WERI-Rb-1 (cell line): ENCODE measurements around the gene RCSD1.

ENCODE experiments used
- DNase-seq: peaks from one replicate; pipeline ENCODE4 v3.0.0-alpha.2; 2020
- H3K27ac ChIP-seq: fragments of 250-450 bp; sonication (Bioruptor Pico); 2 replicates; pipeline ENCODE4 v1.5.1; 2020; ENCODE audit warnings: mild to moderate bottlenecking, moderate library complexity
- H3K27me3 ChIP-seq: fragments of 250-450 bp; sonication (Bioruptor Pico); 2 replicates; pipeline ENCODE4 v1.5.1; 2021; ENCODE audit warnings: mild to moderate bottlenecking, low read depth, moderate library complexity; ENCODE audit not compliant: insufficient read depth, severe bottlenecking
- H3K36me3 ChIP-seq: fragments of 250-450 bp; sonication (Bioruptor Pico); 2 replicates; pipeline ENCODE4 v1.5.1; 2020; ENCODE audit warnings: mild to moderate bottlenecking, moderate library complexity
- H3K4me3 ChIP-seq: 2 replicates; pipeline ENCODE4 v1.5.1; 2011; ENCODE audit warnings: low read depth, mild to moderate bottlenecking, control low read depth, low read length
- H3K9me3 ChIP-seq: fragments of 250-450 bp; sonication (Bioruptor Pico); 2 replicates; pipeline ENCODE4 v1.5.1; 2021; ENCODE audit warnings: mild to moderate bottlenecking, moderate library complexity; ENCODE audit not compliant: severe bottlenecking
- TF ChIP-seq, protein P1 (sequence below): IDR thresholded peaks from 2 replicates; pipeline ENCODE4 v1.5.1; 2011; ENCODE audit warnings: low read depth, mild to moderate bottlenecking, control low read depth, inconsistent platforms, low read length

Gene RCSD1

DNA sequence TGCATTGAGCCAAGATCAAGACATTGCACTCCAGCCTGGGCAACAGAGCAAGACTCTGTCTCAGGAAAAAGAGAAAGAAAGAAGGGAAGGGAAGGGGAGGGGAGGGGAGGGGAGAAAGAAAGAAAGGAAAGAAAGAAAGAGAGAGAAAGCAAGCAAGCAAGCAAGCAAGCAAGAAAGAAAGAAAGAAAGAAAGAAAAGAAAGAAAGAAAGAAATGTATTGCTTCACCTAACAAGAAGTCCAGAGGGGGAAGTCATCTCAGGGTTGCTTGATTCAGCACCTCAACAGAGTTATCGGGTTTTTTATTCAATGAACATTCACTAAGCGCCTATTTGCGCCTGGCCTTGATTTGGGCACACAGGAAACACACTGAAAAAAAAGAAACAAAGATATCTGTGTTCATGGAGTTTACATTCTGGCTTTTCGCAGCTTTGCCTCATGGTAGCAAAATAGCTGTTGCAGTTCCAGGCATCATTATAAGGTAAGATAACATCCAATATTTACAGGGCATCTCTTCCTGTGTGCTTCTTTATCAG, 8.2 kb upstream of the RCSD1 start:
- H3K4me3 ChIP-seq = no peak overlapping the region
- DNase-seq = no peak
- TF ChIP-seq, protein P1, sequence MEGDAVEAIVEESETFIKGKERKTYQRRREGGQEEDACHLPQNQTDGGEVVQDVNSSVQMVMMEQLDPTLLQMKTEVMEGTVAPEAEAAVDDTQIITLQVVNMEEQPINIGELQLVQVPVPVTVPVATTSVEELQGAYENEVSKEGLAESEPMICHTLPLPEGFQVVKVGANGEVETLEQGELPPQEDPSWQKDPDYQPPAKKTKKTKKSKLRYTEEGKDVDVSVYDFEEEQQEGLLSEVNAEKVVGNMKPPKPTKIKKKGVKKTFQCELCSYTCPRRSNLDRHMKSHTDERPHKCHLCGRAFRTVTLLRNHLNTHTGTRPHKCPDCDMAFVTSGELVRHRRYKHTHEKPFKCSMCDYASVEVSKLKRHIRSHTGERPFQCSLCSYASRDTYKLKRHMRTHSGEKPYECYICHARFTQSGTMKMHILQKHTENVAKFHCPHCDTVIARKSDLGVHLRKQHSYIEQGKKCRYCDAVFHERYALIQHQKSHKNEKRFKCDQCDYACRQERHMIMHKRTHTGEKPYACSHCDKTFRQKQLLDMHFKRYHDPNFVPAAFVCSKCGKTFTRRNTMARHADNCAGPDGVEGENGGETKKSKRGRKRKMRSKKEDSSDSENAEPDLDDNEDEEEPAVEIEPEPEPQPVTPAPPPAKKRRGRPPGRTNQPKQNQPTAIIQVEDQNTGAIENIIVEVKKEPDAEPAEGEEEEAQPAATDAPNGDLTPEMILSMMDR = no peak
- no peaks in the 10 kb centered on the region for H3K27me3 ChIP-seq
- H3K27ac ChIP-seq = no peak overlapping the region
- no peaks in the 10 kb centered on the region for H3K36me3 ChIP-seq
- H3K9me3 ChIP-seq = no peaks in the 10 kb centered on the region

GRCh38 chr1:167623951-167624350, 6.1 kb upstream of the RCSD1 start:
- no peak overlapping the region for H3K27ac ChIP-seq
- no peak for DNase-seq
- TF ChIP-seq, protein P1 = no peak
- no peaks in the 10 kb centered on the region for H3K36me3 ChIP-seq
- H3K27me3 ChIP-seq = no peaks in the 10 kb centered on the region
- no peak overlapping the region for H3K4me3 ChIP-seq
- no peaks in the 10 kb centered on the region for H3K9me3 ChIP-seq

- no peak for DNase-seq
- TF ChIP-seq, protein P1 = no peak
- H3K9me3 ChIP-seq = no peaks in the 10 kb centered on the region
- H3K4me3 ChIP-seq = no peak overlapping the region
- no peaks in the 10 kb centered on the region for H3K36me3 ChIP-seq
- H3K27ac ChIP-seq = no peak overlapping the region
- H3K27me3 ChIP-seq = no peaks in the 10 kb centered on the region
Measured at GRCh38 chr1:167625040-167625823, 4.8 kb upstream of the RCSD1 start.

GRCh38 chr1:167627615-167627864, 2.5 kb upstream of the RCSD1 start:
- no peak for DNase-seq
- Histone ChIP-seq H3K27ac (no peak overlapping the region), H3K9me3 (no peaks in the 10 kb centered on the region), H3K4me3 (no peak overlapping the region), H3K36me3 (no peaks in the 10 kb centered on the region), H3K27me3 (no peaks in the 10 kb centered on the region)
- TF ChIP-seq, protein P1 = no peak

- TF ChIP-seq, protein P1 = no peak
- Histone ChIP-seq H3K27ac (no peak overlapping the region), H3K27me3 (no peaks in the 10 kb centered on the region), H3K36me3 (no peaks in the 10 kb centered on the region), H3K9me3 (no peaks in the 10 kb centered on the region), H3K4me3 (no peak overlapping the region)
- no peak for DNase-seq
Measured at GRCh38 chr1:167627865-167628641, 2.0 kb upstream of the RCSD1 start.
